ENCODE data around the gene ARAP1. TPM values are rescaled to one million over a fixed set of nuclear protein-coding genes. Genes with fewer than 3 reads are reported as not detected.

ARAP1 gene
- total and polyA plus RNA-seq, 2 of the 8 experiments (the other 6 are each of a cell fraction or from before 2014, with no cell fraction given), result 25.7 to 61.6 TPM

- no peak for TF ChIP-seq RNF2 (IDR thresholded peaks at IDR 0.05; ENCODE audit: borderline replicate concordance, low read depth, low read length, missing control alignments, poor library complexity, severe bottlenecking)
Measured at GRCh38 chr11:72773696-72774095, 21.5 kb upstream of the ARAP1 start (continued).

All from H1 (cell line).